GM12878 (cell line): Measurements from ENCODE around the gene FBXL17.

Source experiments
- BRCA1 ChIP-seq: IDR thresholded peaks from 2 replicates; pipeline ENCODE4 v1.6.1; 2011; ENCODE audit warnings: low read depth, low read length, improper control_type of control experiment
- CTCF ChIP-seq, 3 experiments: IDR thresholded peaks in 2 of 3; conservative IDR thresholded peaks in 1 of 3; 2 replicates each; pipeline ENCODE4 v1.5.1; 2011; ENCODE audit warnings: low read depth in 3 of 3, low read length in 3 of 3, mild to moderate bottlenecking in 3 of 3, control low read depth in 2 of 3, moderate library complexity in 2 of 3, inconsistent platforms in 1 of 3, mixed read lengths in 1 of 3; ENCODE audit not compliant: control insufficient read depth in 2 of 3, insufficient read depth in 1 of 3; ENCODE audit errors: extremely low read depth in 1 of 3
- GABPA ChIP-seq: IDR thresholded peaks from 2 replicates; pipeline ENCODE4 v1.6.1; 2014; ENCODE audit warnings: antibody characterized with exemption, low read depth, mild to moderate bottlenecking, inconsistent platforms
- HCFC1 ChIP-seq: fragments of 150-350 bp; IDR thresholded peaks from 2 replicates; pipeline ENCODE4 v1.6.1; 2014; ENCODE audit warnings: low read length
- IRF4 ChIP-seq: IDR thresholded peaks from 2 replicates; pipeline ENCODE4 v1.6.1; 2011; ENCODE audit warnings: low read depth, low read length
- JUND ChIP-seq: IDR thresholded peaks from 2 replicates; pipeline ENCODE4 v1.6.1; 2012; ENCODE audit warnings: low read depth, mild to moderate bottlenecking, low read length, improper control_type of control experiment, moderate library complexity
- MLLT1 ChIP-seq: fragments of 450-650 bp; IDR thresholded peaks from 2 replicates; pipeline ENCODE4 v1.6.1; 2016; ENCODE audit warnings: mild to moderate bottlenecking
- MYC ChIP-seq: IDR thresholded peaks from 2 replicates; pipeline ENCODE4 v1.6.1; 2011; ENCODE audit warnings: mild to moderate bottlenecking, low read length, moderate library complexity, inconsistent platforms; ENCODE audit not compliant: insufficient read depth, insufficient replicate concordance, insufficient read length, severe bottlenecking
- POLR2A ChIP-seq: IDR thresholded peaks from 2 replicates; pipeline ENCODE4 v1.6.1; 2011; ENCODE audit warnings: low read depth, mild to moderate bottlenecking, low read length
- POLR2AphosphoS5 ChIP-seq: IDR thresholded peaks from 2 replicates; pipeline ENCODE4 v1.6.1; 2011; ENCODE audit warnings: mild to moderate bottlenecking, low read length, inconsistent platforms
- RAD21 ChIP-seq: IDR thresholded peaks from 2 replicates; pipeline ENCODE4 v1.6.1; 2011; ENCODE audit warnings: mild to moderate bottlenecking, low read depth, low read length, moderate library complexity; ENCODE audit not compliant: insufficient read depth
- RBBP5 ChIP-seq: fragments of 200-600 bp; sonication (generic); conservative IDR thresholded peaks from 2 replicates; pipeline ENCODE4 v1.6.1; 2016
- TAF1 ChIP-seq: IDR thresholded peaks from 2 replicates; pipeline ENCODE4 v1.6.1; 2011; ENCODE audit warnings: mild to moderate bottlenecking, low read depth, low read length, borderline replicate concordance
- ZBTB33 ChIP-seq: fragments of 450-650 bp; IDR thresholded peaks from 2 replicates; pipeline ENCODE4 v1.6.1; 2017; ENCODE audit warnings: mild to moderate bottlenecking

GRCh38 chr5:107874795-107875194, 507.1 kb downstream of the FBXL17 start:
- TF ChIP-seq POLR2AphosphoS5 = no peak
- TF ChIP-seq RAD21 = no peak
- TF ChIP-seq POLR2A = no peak
- no peak for TF ChIP-seq IRF4
- no peak for TF ChIP-seq MYC
- TF ChIP-seq TAF1 = no peak
- TF ChIP-seq CTCF (IDR thresholded peaks at IDR 0.05 in 2 of 3, conservative IDR thresholded peaks at IDR 0.05 in 1 of 3; ENCODE audit: control insufficient read depth in 2 of 3, extremely low read depth in 1 of 3, insufficient read depth in 1 of 3, low read depth in 3 of 3, low read length in 3 of 3) = no peak
- TF ChIP-seq ZBTB33 = no peak
- no peak for TF ChIP-seq MLLT1
- no peak for TF ChIP-seq RBBP5
- no peak for TF ChIP-seq HCFC1
- TF ChIP-seq JUND = no peak
- no peak for TF ChIP-seq GABPA
- TF ChIP-seq BRCA1 = no peak
